GM21619 (cell line): ENCODE results near the gene RPL9.
"Not testable (repeated sequence)": the region's sequence is repeated elsewhere in the genome, so short reads cannot be mapped to it uniquely, and the experiment has no call there.

Experiments
- ATAC-seq: cut with Tn5 transposase; IDR thresholded peaks from one replicate; pipeline ENCODE4 v1.9.1; 2021; ENCODE audit not compliant: unreplicated experiment

The RPL9 gene

DNA sequence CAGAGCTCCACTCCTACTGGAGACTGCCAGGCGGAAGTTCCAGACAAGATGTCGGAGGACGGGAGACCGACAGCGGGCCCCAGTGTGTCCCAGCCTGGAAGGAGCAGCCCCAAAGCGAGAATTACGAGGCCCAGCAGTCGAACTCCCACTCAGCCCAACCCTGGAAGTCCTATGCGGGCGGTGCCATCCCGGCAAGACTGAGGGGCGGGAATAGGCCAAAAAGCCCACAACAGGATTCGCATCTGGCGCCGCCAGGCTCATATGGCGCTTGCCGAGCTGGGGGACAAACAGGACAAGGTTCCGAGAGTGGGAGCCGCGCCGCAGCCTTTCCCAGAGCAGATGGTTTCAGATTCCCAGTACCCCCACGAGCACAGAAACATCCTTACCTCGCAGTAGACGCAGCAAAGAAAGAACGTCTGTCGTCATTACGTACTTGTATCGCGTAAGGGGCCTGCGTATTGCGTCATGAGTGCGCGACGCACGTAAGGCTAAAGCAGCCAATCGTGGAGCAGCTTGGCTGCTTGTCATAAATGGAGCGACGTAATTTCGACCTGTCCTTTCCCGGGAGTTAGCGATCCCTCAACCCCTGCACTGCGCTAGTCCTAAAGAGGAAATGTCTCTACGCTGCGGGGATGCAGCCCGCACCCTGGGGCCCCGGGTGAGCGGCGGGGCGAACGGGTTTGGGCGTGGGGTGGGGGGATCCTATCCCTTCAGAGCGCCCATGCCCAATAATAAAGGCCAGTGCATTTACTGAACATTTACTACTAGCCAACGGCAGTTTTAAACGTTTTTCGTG is at the start of gene RPL9, which contains the start of gene LIAS:
TSS of gene RPL9 (minus strand) at position 418 of the 796 bp plus-strand sequence. CDS start 483 bp downstream, outside the sequence.
TSS of gene LIAS (plus strand) at position 552 of the 796 bp plus-strand sequence. CDS start at position 614, 62 bp downstream.
- ATAC-seq = peak; percentile 77

DNA sequence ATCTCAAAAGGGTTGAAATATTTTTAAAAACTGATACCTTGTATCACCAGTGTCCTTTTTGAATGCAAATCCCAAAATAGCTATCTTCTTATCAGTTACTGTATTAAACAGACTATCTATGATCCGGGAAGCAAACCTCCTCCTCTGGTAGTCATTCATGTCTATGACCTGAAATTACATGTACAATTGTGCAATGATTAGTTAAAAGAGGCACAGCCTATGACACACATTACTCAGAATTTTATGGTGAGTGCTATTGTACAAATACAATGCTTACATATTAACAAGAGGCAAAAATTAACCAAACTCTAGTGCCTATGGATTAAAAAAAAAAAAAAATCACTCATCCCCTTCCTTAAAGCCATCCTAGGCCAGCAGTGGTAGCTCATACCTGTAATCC is 46.9 kb upstream of the RPL9 start:
- ATAC-seq = no peak

DNA sequence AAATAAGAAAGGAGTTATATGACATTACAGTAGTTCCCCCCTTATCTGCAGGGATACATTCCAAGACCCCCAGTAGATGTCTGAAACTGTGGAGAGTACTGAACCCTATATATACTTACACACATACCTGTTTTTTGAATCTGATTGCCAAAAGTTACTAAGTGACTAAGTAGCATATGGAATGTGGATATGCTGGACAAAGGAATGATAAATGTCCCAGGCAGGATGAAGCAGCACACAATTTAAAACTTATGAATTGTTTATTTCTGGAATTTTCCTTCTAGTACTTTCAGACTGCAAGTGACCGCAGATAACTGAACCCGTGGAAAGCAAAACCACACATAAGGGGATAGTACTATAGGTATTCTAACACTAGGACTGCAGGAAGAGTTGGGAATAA is 45.8 kb upstream of the RPL9 start:
- ATAC-seq = no peak

DNA sequence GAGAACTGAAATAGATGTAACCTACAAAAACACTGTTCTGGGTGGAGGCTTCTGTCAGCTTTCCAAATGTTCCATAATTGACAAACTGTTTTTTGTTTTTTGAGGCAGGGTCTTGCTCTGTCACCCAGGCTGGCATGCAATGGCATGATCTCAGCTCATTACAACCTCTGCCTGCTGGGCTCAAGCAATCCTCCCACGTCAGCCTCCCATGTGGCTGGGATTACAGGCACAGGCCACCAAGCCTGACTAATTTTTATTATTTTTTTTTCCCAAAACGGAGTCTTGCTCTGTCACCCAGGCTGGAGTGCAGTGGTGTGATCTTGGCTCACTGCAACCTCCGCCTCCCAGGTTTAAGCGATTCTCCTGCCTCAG is 43.9 kb upstream of the RPL9 start:
- ATAC-seq = not testable (repeated sequence)

GRCh38 chr4:39502019-39502663 is 43.4 kb upstream of the RPL9 start:
- ATAC-seq = no peak

DNA sequence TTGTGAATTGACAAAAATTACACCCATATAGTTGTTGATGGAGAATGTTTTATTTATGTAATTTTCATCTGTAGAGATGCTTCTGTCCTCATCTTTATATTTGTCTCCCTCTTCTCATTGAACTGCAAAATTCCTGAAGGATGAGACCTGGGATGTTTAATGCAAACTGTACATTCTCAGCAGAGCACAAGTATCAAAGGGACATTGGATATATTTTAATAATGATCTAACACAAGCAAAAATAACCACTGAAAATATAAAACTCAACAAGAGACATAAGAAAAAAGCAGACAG is 40.0 kb upstream of the RPL9 start:
- no peak for ATAC-seq

DNA sequence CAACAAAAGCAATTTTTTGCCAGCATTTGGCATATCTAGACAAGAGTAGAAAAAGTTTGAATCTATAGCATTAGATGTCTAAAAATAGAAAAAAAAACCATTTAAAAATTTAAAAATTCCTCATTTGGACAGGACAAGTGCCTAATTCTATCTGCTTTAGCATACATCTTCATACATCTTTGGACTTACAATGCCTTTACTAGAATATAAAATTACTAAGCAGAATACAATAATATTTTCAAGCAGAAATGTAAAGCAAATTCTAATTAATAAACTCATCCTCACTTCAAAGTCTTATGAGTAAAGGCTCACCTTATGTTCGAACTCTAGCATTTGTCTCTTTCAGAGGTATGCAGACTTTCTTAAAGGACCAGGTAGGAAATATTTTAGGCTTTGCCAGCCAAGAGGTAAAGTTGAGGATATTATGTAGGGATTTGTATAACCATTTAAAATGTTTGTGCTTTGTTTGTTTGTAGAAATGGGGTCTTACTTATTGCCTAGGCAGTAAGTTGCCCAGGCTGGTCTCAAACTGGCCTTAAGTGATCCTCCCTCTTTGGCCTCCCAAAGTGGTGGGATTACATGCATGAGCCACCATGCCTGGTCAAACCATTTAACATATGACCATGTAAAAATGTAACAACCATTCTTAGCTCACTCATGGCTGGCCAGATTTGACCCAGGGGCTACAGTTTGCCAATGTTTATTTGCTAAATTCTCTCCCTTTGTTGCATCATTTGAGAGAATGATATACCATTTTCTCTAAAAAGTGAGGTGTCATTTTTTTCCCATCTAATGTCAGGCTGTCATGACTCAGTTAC is 39.4 kb upstream of the RPL9 start:
- no peak for ATAC-seq

DNA sequence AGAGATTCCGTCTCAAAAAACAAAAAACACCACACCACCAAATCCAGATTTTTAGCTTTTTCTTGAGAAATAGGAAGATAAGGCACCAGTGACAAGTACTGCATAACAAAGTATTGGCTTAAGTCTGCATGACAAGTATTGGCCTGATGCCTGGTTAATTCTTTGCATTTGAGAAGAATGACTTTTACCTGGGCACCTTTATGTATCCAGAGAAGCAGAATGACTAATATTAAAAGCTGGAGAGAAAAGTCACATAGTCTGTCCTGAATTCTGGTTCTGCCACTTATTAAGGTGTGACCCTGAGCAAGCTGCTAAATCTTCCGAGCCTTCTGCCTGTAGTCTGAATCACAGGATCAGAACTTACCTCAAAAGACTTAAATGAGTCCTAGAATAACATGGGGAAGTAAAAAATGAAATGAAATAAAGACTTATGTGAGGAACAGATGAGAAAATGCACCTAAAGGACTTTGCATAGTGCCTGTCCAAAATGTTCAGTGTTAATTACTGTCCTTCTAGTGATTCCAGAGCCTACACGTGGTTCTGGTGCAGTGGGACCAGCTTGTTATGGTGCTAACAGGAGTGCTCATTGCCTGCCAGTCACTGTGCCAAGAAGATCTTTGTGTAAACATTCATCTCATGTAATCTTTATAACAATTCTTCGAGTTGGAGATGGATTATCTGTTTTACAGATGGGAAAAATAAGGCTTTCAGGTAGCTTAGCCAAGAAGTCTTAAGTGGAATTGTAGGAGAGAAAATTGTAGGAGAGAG is 36.9 kb upstream of the RPL9 start:
- no peak for ATAC-seq

GRCh38 chr4:39494354-39494753 is 35.6 kb upstream of the RPL9 start:
- ATAC-seq = no peak

DNA sequence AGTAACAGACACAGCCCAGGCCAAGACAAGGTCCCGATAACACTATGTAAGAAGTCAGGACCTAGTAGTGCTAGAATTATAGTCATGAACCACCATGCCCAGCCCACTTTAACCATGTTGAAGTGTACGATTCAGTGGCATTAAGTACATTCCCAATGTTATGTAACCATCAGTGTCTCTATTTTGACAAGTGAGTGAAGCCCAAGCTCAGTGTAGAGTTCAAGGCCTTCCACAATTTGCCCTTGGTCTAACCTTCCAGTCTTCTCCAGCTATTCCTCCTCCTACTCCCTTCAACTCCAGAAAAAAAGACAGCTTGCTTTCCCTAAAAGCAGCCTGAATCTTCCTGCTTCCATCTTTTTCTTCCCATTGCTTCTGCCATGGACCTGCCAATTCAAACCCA is 31.6 kb upstream of the RPL9 start:
- no peak for ATAC-seq

- ATAC-seq = no peak
Measured at GRCh38 chr4:39486221-39486804, 27.6 kb upstream of the RPL9 start.

GRCh38 chr4:39484582-39485272 is 26.0 kb upstream of the RPL9 start:
- ATAC-seq = no peak

GRCh38 chr4:39480902-39481695 is 22.4 kb upstream of the RPL9 start:
- no peak for ATAC-seq

GRCh38 chr4:39480251-39480650 is 21.5 kb upstream of the RPL9 start:
- no peak for ATAC-seq

- no peak for ATAC-seq
Measured at GRCh38 chr4:39476187-39476895, 17.6 kb upstream of the RPL9 start.

DNA sequence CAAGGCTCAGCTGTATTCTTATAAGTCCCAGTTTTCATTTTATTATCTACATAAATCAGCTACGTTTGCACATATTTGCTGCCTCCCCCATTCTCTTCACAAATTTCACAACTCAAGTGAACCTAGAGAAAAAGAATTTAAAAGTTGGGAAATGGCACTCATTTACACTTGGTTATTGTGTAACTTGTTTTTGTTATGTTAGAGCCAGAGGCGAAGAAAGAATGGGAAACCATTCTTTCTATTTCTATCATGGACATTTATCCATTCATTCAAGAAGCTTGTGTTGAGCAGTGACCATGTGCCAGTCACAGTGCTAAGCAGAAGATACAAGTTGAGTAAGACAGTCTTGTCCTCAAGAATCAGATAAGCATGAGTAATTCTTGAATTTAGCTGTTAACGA is 13.7 kb upstream of the RPL9 start:
- ATAC-seq = no peak

- ATAC-seq = no peak
Measured at GRCh38 chr4:39470402-39470801, 11.7 kb upstream of the RPL9 start.

DNA sequence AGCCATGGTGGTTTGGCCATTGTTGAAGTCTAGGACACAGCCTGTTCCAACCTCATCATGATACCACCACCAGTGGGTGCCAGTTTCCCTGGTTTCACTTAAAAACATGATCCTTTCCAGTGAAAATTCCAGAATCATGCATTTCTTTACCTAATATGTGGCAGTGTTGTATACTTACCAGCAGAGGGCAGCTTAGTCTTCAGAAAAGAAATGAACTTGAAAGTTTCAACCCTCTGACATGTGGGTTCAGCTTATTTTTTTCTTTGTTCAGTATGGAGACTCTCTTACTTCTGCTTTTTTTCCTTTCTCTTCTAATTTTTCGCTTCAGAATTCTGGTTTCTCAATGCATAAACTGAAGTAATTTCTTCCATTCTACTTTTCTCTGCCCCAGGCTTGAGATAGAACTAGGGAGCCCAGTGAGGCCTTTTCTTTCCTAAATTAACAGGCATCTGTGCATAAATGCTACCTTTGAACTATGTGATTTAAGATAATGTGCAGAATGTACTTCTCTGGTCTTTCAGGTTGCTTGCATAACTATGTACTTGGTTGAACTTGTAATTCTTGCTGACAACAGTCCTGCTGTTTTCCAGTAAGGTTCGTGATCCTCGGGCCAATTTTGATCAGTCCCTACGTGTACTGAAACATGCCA is 10.8 kb upstream of the RPL9 start:
- ATAC-seq = no peak
